Activated T-cell treated with anti-CD3 and anti-CD28 coated beads for 1 hour (primary cell): ENCODE data around the gene NR2C2.
"Not testable (repeated sequence)": the region's sequence is repeated elsewhere in the genome, so short reads cannot be mapped to it uniquely, and the experiment has no call there.

Experiments used
- DNase-seq: peaks from one replicate; pipeline ENCODE4 v3.0.0-alpha.2; 2020; ENCODE audit warnings: low read depth

NR2C2 gene

GRCh38 chr3:14959359-14959943 lies 12.1 kb downstream of the NR2C2 start:
- DNase-seq: no peak

GRCh38 chr3:14962762-14963161 lies 15.4 kb downstream of the NR2C2 start:
- DNase-seq: no peak

GRCh38 chr3:14967285-14967684 lies 19.9 kb downstream of the NR2C2 start:
- no peak for DNase-seq

GRCh38 chr3:14969671-14970070 lies 22.3 kb downstream of the NR2C2 start:
- no peak for DNase-seq

GRCh38 chr3:14976317-14976716 lies 28.9 kb downstream of the NR2C2 start:
- no peak for DNase-seq

- DNase-seq: no peak
These were observed 33.3 kb downstream of the NR2C2 start for GRCh38 chr3:14980689-14981088.

- no peak for DNase-seq
These were observed 37.3 kb downstream of the NR2C2 start for GRCh38 chr3:14984581-14985113.

GRCh38 chr3:14988988-14989394 lies 41.6 kb downstream of the NR2C2 start:
- no peak for DNase-seq

GRCh38 chr3:14989943-14990779 lies 42.8 kb downstream of the NR2C2 start:
- DNase-seq: no peak

- DNase-seq: no peak
These were observed 43.4 kb downstream of the NR2C2 start for GRCh38 chr3:14990780-14991148.

- no peak for DNase-seq
These were observed 43.9 kb downstream of the NR2C2 start for GRCh38 chr3:14991151-14991742.

GRCh38 chr3:14991818-14992612 lies 44.6 kb downstream of the NR2C2 start:
- no peak for DNase-seq

- DNase-seq: no peak
These were observed 50.6 kb downstream of the NR2C2 start for GRCh38 chr3:14997941-14998340.

- not testable (repeated sequence) for DNase-seq
These were observed 51.8 kb downstream of the NR2C2 start for GRCh38 chr3:14999182-14999581.

GRCh38 chr3:15007681-15008141 lies 60.3 kb downstream of the NR2C2 start:
- DNase-seq: no peak

GRCh38 chr3:15009167-15009566 lies 61.8 kb downstream of the NR2C2 start:
- DNase-seq: no peak

- no peak for DNase-seq
These were observed 63.3 kb downstream of the NR2C2 start for GRCh38 chr3:15010664-15011063.

- no peak for DNase-seq
These were observed 63.8 kb downstream of the NR2C2 start for GRCh38 chr3:15011174-15011573.

- DNase-seq: no peak
These were observed 67.4 kb downstream of the NR2C2 start for GRCh38 chr3:15014606-15015328.

GRCh38 chr3:15015456-15015855 lies 68.1 kb downstream of the NR2C2 start:
- no peak for DNase-seq

- no peak for DNase-seq
These were observed 69.8 kb downstream of the NR2C2 start for GRCh38 chr3:15017191-15017590.
